Natural killer cell treated with Interleukin-12 subunit alpha and Interleukin-12 subunit beta and Interleukin-15 and Interleukin-18, amount 100 ng/mL, for 72 hours (primary cell): ENCODE results near the gene ZBTB32. TPM values are rescaled to one million over a fixed set of nuclear protein-coding genes. Genes with fewer than 3 reads are reported as not detected.

Experiments used
- ATAC-seq, 2 donors: fragments of 150-1000 bp; cut with Tn5 transposase in 1 of 2; sonication (Bioruptor Pico), chemical (Tn5 transposase) in 1 of 2; 2 replicates each; pipeline ENCODE4 v1.10.0; 2021
- DNase-seq: peaks from one replicate; pipeline ENCODE4 v3.0.0; 2022; ENCODE audit warnings: low spot score
- H3K27ac Mint-ChIP-seq, 2 donors: 1 replicate in 1 of 2; 2 replicates in 1 of 2; pipeline ENCODE4 v1.8.0; 2022; ENCODE audit warnings: mixed read lengths in 2 of 2, mild to moderate bottlenecking in 1 of 2, moderate library complexity in 1 of 2
- H3K27me3 Mint-ChIP-seq, 2 donors: 1 replicate in 1 of 2; 2 replicates in 1 of 2; pipeline ENCODE4 v1.8.0; 2022; ENCODE audit warnings: mixed read lengths in 2 of 2
- H3K36me3 Mint-ChIP-seq: one replicate; pipeline ENCODE4 v1.8.0; 2022; ENCODE audit warnings: mixed read lengths
- H3K4me1 Mint-ChIP-seq, 2 donors: 1 replicate in 1 of 2; 2 replicates in 1 of 2; pipeline ENCODE4 v1.8.0; 2022; ENCODE audit warnings: low read depth in 2 of 2, mixed read lengths in 2 of 2, mild to moderate bottlenecking in 1 of 2
- H3K4me3 Mint-ChIP-seq: one replicate; pipeline ENCODE4 v1.8.0; 2022; ENCODE audit warnings: mixed read lengths
- H3K9me3 Mint-ChIP-seq: 2 replicates; pipeline ENCODE4 v1.8.0; 2022; ENCODE audit warnings: mixed read lengths
- total RNA-seq, 2 donors: library from RNA; stranded (reverse); gene quantifications; one replicate each; pipeline ENCODE4 v1.2.3, GENCODE V29; 2022

Gene ZBTB32
- total RNA-seq, 2 donors from 2014 or later: 191 to 295 TPM

- H3K4me1 Mint-ChIP-seq: peaks cover 30 to 44% of the 10 kb centered on the region in 2 donors
- H3K36me3 Mint-ChIP-seq: no peaks in the 10 kb centered on the region
- ATAC-seq: no peak
- peak overlapping the region; percentile 88 to 97 for H3K27ac Mint-ChIP-seq
- peak overlapping the region; percentile 95 for H3K4me3 Mint-ChIP-seq
- DNase-seq: no peak
- no peaks in the 10 kb centered on the region for H3K27me3 Mint-ChIP-seq
- H3K9me3 Mint-ChIP-seq: no peaks in the 10 kb centered on the region
Measured at GRCh38 chr19:35740108-35740422, 35.7 kb downstream of the ZBTB32 start.

DNA sequence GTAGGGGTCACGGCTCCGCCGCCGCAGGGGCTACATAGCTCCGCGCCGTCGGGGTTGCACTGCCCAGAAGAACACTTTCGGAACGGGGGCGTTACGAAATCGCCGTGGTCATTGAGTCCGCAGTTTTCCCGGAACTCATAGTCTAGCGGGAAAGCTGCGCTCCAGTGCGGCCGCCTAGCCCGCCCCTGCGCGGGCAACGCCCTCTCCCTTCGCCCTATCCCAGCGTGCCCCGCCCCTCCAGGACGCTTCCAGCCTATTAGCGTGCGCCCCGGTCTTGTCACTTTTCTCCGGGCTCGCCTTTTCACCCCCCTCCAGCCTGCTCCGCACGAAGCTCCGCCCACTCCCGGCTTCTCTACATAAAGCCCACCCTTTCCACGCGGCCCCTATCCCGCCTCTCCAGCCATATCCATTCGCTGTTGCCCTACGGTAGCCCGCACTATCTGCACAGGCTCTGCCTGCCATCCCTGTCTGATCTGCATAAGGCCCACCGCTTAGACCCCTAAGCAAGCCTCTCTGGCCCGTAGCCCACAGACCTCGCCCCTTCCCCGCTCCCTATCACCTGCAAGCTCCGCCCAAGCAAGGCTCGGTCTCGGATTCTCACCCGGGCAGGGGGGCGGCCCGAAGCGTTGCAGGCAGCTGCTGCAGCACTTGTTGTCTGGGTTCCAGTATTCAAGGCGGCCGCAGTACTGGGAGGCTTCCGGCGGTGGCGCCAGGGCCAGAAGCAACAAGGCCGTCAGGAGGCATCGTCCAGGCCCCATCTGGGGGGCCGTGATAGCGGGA is 36.3 kb downstream of the ZBTB32 start:
- H3K4me1 Mint-ChIP-seq: peaks cover 33 to 44% of the 10 kb centered on the region in 2 donors
- no peaks in the 10 kb centered on the region for H3K36me3 Mint-ChIP-seq
- H3K9me3 Mint-ChIP-seq: no peaks in the 10 kb centered on the region
- no peaks in the 10 kb centered on the region for H3K27me3 Mint-ChIP-seq
- peak; percentile 86 to 88 for ATAC-seq
- peak; percentile 99 for DNase-seq
- peak overlapping the region; percentile 95 for H3K4me3 Mint-ChIP-seq
- peak overlapping the region; percentile 88 to 97 for H3K27ac Mint-ChIP-seq

GRCh38 chr19:35741203-35741515 is 36.8 kb downstream of the ZBTB32 start:
- Mint-ChIP-seq H3K27me3 (no peaks in the 10 kb centered on the region), H3K9me3 (no peaks in the 10 kb centered on the region), H3K36me3 (no peaks in the 10 kb centered on the region), H3K4me1 (peaks cover 38 to 47% of the 10 kb centered on the region in 2 donors), H3K27ac (peak overlapping the region; percentile 88 to 97), H3K4me3 (peak overlapping the region; percentile 95)
- ATAC-seq (no peak), DNase-seq (no peak)

- H3K4me1 Mint-ChIP-seq: peaks cover 39 to 46% of the 10 kb centered on the region in 2 donors
- ATAC-seq (peak in 1 of 2 donors; percentile 0), DNase-seq (peak; percentile 86)
- no peaks in the 10 kb centered on the region for H3K27me3 Mint-ChIP-seq
- H3K27ac Mint-ChIP-seq: peak within 1 kb of the TSS; percentile 94 to 97
- no peaks in the 10 kb centered on the region for H3K9me3 Mint-ChIP-seq
- H3K4me3 Mint-ChIP-seq: peak within 1 kb of the TSS; percentile 95
- no peaks in the 10 kb centered on the region for H3K36me3 Mint-ChIP-seq
Measured at GRCh38 chr19:35742121-35742724, 37.9 kb downstream of the ZBTB32 start, which contains the start of gene IGFLR1. Gene IGFLR1, minus strand, starts transcription at chr19:35742452. Its CDS starts 1,272 bp downstream, at chr19:35741180.

- Mint-ChIP-seq H3K27me3 (no peaks in the 10 kb centered on the region), H3K36me3 (no peaks in the 10 kb centered on the region), H3K9me3 (no peaks in the 10 kb centered on the region), H3K4me3 (peak overlapping the region; percentile 98), H3K4me1 (peaks cover 47 to 49% of the 10 kb centered on the region in 2 donors), H3K27ac (peak overlapping the region; percentile 94 to 97)
- no peak for DNase-seq
- ATAC-seq: no peak
Measured at GRCh38 chr19:35743640-35744429, 39.5 kb downstream of the ZBTB32 start.

- H3K36me3 Mint-ChIP-seq: no peaks in the 10 kb centered on the region
- peak; percentile 71 to 77 for ATAC-seq
- H3K9me3 Mint-ChIP-seq: no peaks in the 10 kb centered on the region
- peak overlapping the region; percentile 98 for H3K4me3 Mint-ChIP-seq
- peak overlapping the region; percentile 94 to 97 for H3K27ac Mint-ChIP-seq
- no peaks in the 10 kb centered on the region for H3K27me3 Mint-ChIP-seq
- peak; percentile 95 for DNase-seq
- H3K4me1 Mint-ChIP-seq: peaks cover 47 to 55% of the 10 kb centered on the region in 2 donors
Measured at GRCh38 chr19:35744430-35745327, 40.3 kb downstream of the ZBTB32 start.

DNA sequence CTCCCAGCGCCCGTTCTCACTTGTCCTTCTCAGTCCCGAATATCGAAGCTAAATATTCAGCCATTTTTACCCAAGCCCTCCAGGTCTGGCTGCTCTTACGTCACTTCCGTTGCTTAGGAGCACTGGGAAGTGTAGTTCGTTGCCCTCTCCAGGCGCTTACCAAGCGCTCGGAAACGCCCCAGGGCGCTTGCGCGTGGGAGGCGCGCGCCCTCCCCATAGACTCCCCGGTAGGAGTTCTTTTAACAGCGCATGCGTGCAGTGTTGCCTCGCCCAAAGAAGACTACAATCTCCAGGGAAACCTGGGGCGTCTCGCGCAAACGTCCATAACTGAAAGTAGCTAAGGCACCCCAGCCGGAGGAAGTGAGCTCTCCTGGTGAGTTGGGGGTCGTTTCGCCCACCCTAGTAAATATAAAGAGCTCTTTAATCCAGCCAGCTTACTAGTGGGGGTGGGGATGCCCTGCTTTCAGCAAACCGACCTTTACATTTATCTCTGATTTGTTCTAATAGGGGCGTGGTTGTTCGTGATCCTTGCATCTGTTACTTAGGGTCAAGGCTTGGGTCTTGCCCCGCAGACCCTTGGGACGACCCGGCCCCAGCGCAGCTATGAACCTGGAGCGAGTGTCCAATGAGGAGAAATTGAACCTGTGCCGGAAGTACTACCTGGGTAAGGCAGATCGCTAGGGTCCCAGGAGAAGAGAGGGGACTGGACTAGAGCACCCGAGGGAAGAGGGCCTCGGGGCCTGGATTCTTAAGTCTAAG is 41.1 kb downstream of the ZBTB32 start, which contains the start of the genes PSENEN and U2AF1L4:
TSS of gene PSENEN (plus strand) at position 324 of the 759 bp plus-strand sequence. CDS start at position 604, 280 bp downstream.
TSS of gene U2AF1L4 (minus strand) at position 91 of the 759 bp plus-strand sequence. CDS start at position 64, 27 bp downstream.
- Mint-ChIP-seq H3K9me3 (no peaks in the 10 kb centered on the region), H3K27ac (peak within 1 kb of the TSS; percentile 94 to 97), H3K4me3 (peak within 1 kb of the TSS; percentile 98), H3K4me1 (peaks cover 51 to 57% of the 10 kb centered on the region in 2 donors), H3K27me3 (no peaks in the 10 kb centered on the region), H3K36me3 (no peaks in the 10 kb centered on the region)
- ATAC-seq (peak; percentile 77 to 82), DNase-seq (peak; percentile 99)

- peak overlapping the region; percentile 94 to 97 for H3K27ac Mint-ChIP-seq
- peaks cover 45 to 51% of the 10 kb centered on the region in 2 donors for H3K4me1 Mint-ChIP-seq
- H3K27me3 Mint-ChIP-seq: no peaks in the 10 kb centered on the region
- H3K36me3 Mint-ChIP-seq: no peaks in the 10 kb centered on the region
- no peaks in the 10 kb centered on the region for H3K9me3 Mint-ChIP-seq
- DNase-seq: no peak
- H3K4me3 Mint-ChIP-seq: peak overlapping the region; percentile 98
- ATAC-seq: no peak
Measured at GRCh38 chr19:35746087-35746462, 41.7 kb downstream of the ZBTB32 start.

GRCh38 chr19:35746531-35746930 is 42.2 kb downstream of the ZBTB32 start:
- H3K27ac Mint-ChIP-seq: peak overlapping the region; percentile 94 to 97
- ATAC-seq (no peak), DNase-seq (no peak)
- no peaks in the 10 kb centered on the region for H3K27me3 Mint-ChIP-seq
- peak overlapping the region; percentile 98 for H3K4me3 Mint-ChIP-seq
- H3K4me1 Mint-ChIP-seq: peaks cover 45 to 50% of the 10 kb centered on the region in 2 donors
- H3K9me3 Mint-ChIP-seq: no peaks in the 10 kb centered on the region
- H3K36me3 Mint-ChIP-seq: no peaks in the 10 kb centered on the region

- Mint-ChIP-seq H3K27ac (peak within 1 kb of the TSS; percentile 76 to 94), H3K4me3 (peak within 1 kb of the TSS; percentile 98), H3K4me1 (peaks cover 36 to 41% of the 10 kb centered on the region in 2 donors), H3K9me3 (no peaks in the 10 kb centered on the region), H3K27me3 (no peaks in the 10 kb centered on the region), H3K36me3 (no peaks in the 10 kb centered on the region)
- peak; percentile 99 for DNase-seq
- ATAC-seq: peak; percentile 86 to 90
Measured at GRCh38 chr19:35748106-35749020, 44.0 kb downstream of the ZBTB32 start, which contains the start of gene LIN37. Gene LIN37, plus strand, starts transcription at chr19:35748576. Its CDS starts 149 bp downstream, at chr19:35748725.

GRCh38 chr19:35750167-35750566 is 45.8 kb downstream of the ZBTB32 start:
- DNase-seq (no peak), ATAC-seq (no peak)
- Mint-ChIP-seq H3K9me3 (no peaks in the 10 kb centered on the region), H3K4me1 (peaks cover 31 to 32% of the 10 kb centered on the region in 2 donors), H3K36me3 (no peaks in the 10 kb centered on the region), H3K4me3 (peak overlapping the region; percentile 41), H3K27ac (peak overlapping the region in 1 of 2 donors; percentile 64), H3K27me3 (peaks cover 0 to 6% of the 10 kb centered on the region in 2 donors)
